Gastroesophageal sphincter (tissue), 4 donors: Measurements from ENCODE around the gene COL9A2. TPM values are rescaled to one million over a fixed set of nuclear protein-coding genes. Genes with fewer than 3 reads are reported as not detected.
"Not testable (repeated sequence)": the region's sequence is repeated elsewhere in the genome, so short reads cannot be mapped to it uniquely, and the experiment has no call there.

Experiments
- ATAC-seq: fragments of 150-250 bp; one replicate; pipeline ENCODE4 v1.9.1; 2016; ENCODE audit warnings: mild to moderate bottlenecking, moderate library complexity
- H3K27ac ChIP-seq, 4 donors: fragments of 200-600 bp; sonication (generic) in 3 of 4; 1 replicate in 3 of 4; 2 replicates in 1 of 4; pipeline ENCODE4 v1.5.1; 2016 to 2019
- H3K27me3 ChIP-seq: fragments of 200-600 bp; sonication (generic); one replicate; pipeline ENCODE4 v1.5.1; 2019
- H3K36me3 ChIP-seq, 2 donors: fragments of 200-600 bp; sonication (generic); one replicate each; pipeline ENCODE4 v1.5.1; 2019; ENCODE audit warnings: control low read depth in 1 of 2
- H3K4me1 ChIP-seq, 3 donors: fragments of 200-600 bp; sonication (generic); 1 replicate in 2 of 3; 2 replicates in 1 of 3; pipeline ENCODE4 v1.5.1; 2016 to 2019; ENCODE audit warnings: control low read depth in 2 of 3
- H3K4me3 ChIP-seq, 2 donors: fragments of 200-600 bp; sonication (generic); one replicate each; pipeline ENCODE4 v1.5.1; 2019; ENCODE audit warnings: mild to moderate bottlenecking in 1 of 2, moderate library complexity in 1 of 2
- H3K9me3 ChIP-seq, 3 donors: fragments of 200-600 bp; sonication (generic); one replicate each; pipeline ENCODE4 v1.5.1; 2017 to 2019; ENCODE audit warnings: control low read depth in 2 of 3
- CTCF ChIP-seq, 4 experiments: fragments of 200-600 bp in 2 of 4; fragments of 450-650 bp in 2 of 4; sonication (generic) in 1 of 4; IDR thresholded peaks; one replicate each; pipeline ENCODE4 v1.5.1; 2017 to 2019; ENCODE audit warnings: antibody characterized with exemption in 4 of 4, mild to moderate bottlenecking in 2 of 4, moderate library complexity in 2 of 4
- EP300 ChIP-seq: sonication (generic); formaldehyde crosslinking; IDR thresholded peaks from one replicate; pipeline ENCODE4 v1.6.1; 2017; ENCODE audit warnings: antibody characterized with exemption, mild to moderate bottlenecking
- POLR2A ChIP-seq, 2 donors: fragments of 450-650 bp; IDR thresholded peaks; one replicate each; pipeline ENCODE4 v1.6.1; 2017; ENCODE audit warnings: antibody characterized with exemption in 2 of 2, mild to moderate bottlenecking in 2 of 2, moderate library complexity in 1 of 2
- POLR2AphosphoS5 ChIP-seq: sonication (generic); formaldehyde crosslinking; IDR thresholded peaks from one replicate; pipeline ENCODE4 v1.6.1; 2017; ENCODE audit warnings: antibody characterized with exemption
- WGBS, 2 donors: methylation state at CpG; one replicate each; pipeline ENCODE4 v1.1.5; 2018; ENCODE audit warnings: low coverage in 1 of 2; 5-methylcytosine and 5-hydroxymethylcytosine counted together
- total RNA-seq, 4 donors: library from RNA; depleted of rRNA; stranded (reverse); fragments of >200 nt; gene quantifications; one replicate each; pipeline ENCODE4 v1.1.0, GENCODE V29; 2016

Gene COL9A2
- total RNA-seq, 4 donors from 2014 or later: 1.6 to 12.0 (median 4.9) TPM

GRCh38 chr1:40339420-40340323 lies 22.6 kb upstream of the COL9A2 start:
- Histone ChIP-seq H3K27me3 (peaks cover 7% of the 10 kb centered on the region), H3K27ac (no peak overlapping the region), H3K36me3 (no peaks in the 10 kb centered on the region), H3K4me3 (no peak overlapping the region), H3K4me1 (peaks cover 0 to 6% (median 0%) of the 10 kb centered on the region in 3 donors), H3K9me3 (no peaks in the 10 kb centered on the region)
- no peak for TF ChIP-seq CTCF (IDR thresholded peaks at IDR 0.05)
- no peak for TF ChIP-seq POLR2A (IDR thresholded peaks at IDR 0.05)
- TF ChIP-seq EP300: no peak
- TF ChIP-seq POLR2AphosphoS5: no peak
- no peak for ATAC-seq
- WGBS, 2 donors: 68 to 89% methylated on average over 3 to 4 of the region's 6 CpGs

- 19 to 35% methylated on average over 4 to 7 of the region's 21 CpGs for WGBS, 2 donors
- peak; percentile 60 for ATAC-seq
- TF ChIP-seq POLR2A (IDR thresholded peaks at IDR 0.05) (no peak), CTCF (IDR thresholded peaks at IDR 0.05) (peak; percentile 91 to 98 (median 95))
- no peak overlapping the region for H3K27ac ChIP-seq
- H3K4me3 ChIP-seq: no peak overlapping the region
- H3K9me3 ChIP-seq: no peaks in the 10 kb centered on the region
- peaks cover 0 to 6% (median 0%) of the 10 kb centered on the region in 3 donors for H3K4me1 ChIP-seq
- H3K36me3 ChIP-seq: no peaks in the 10 kb centered on the region
- peaks cover 12% of the 10 kb centered on the region for H3K27me3 ChIP-seq
Measured at GRCh38 chr1:40338745-40339419, 21.8 kb upstream of the COL9A2 start.

GRCh38 chr1:40337443-40337842 lies 20.4 kb upstream of the COL9A2 start:
- no peak for TF ChIP-seq POLR2A (IDR thresholded peaks at IDR 0.05)
- TF ChIP-seq EP300: no peak
- no peak for TF ChIP-seq CTCF (IDR thresholded peaks at IDR 0.05)
- no peak for TF ChIP-seq POLR2AphosphoS5
- H3K4me3 ChIP-seq: no peak overlapping the region
- no peak overlapping the region for H3K27ac ChIP-seq
- WGBS, 2 donors: 79 to 93% methylated on average over 5 to 8 of the region's 8 CpGs
- peaks cover 0 to 6% (median 0%) of the 10 kb centered on the region in 3 donors for H3K4me1 ChIP-seq
- peaks cover 12% of the 10 kb centered on the region for H3K27me3 ChIP-seq
- no peaks in the 10 kb centered on the region for H3K36me3 ChIP-seq
- no peaks in the 10 kb centered on the region for H3K9me3 ChIP-seq
- ATAC-seq: no peak

GRCh38 chr1:40332695-40333094 lies 15.6 kb upstream of the COL9A2 start:
- H3K4me1 ChIP-seq: no peaks in the 10 kb centered on the region
- H3K27ac ChIP-seq: no peak overlapping the region
- peaks cover 6% of the 10 kb centered on the region for H3K27me3 ChIP-seq
- no peaks in the 10 kb centered on the region for H3K36me3 ChIP-seq
- TF ChIP-seq EP300 (no peak), POLR2A (IDR thresholded peaks at IDR 0.05) (no peak), CTCF (IDR thresholded peaks at IDR 0.05) (no peak), POLR2AphosphoS5 (no peak)
- H3K4me3 ChIP-seq: no peak overlapping the region
- WGBS, 2 donors: 87 to 100% methylated on average over 1 of the region's 1 CpG
- peaks cover 0 to 1% (median 0%) of the 10 kb centered on the region in 3 donors for H3K9me3 ChIP-seq
- no peak for ATAC-seq

- not testable (repeated sequence) for H3K27me3 ChIP-seq, H3K9me3 ChIP-seq, H3K27ac ChIP-seq, H3K4me3 ChIP-seq, ATAC-seq, H3K4me1 ChIP-seq, H3K36me3 ChIP-seq
- WGBS, 2 donors: 100% methylated on average over 1 of the region's 1 CpG; no CpG with 5 or more reads in 1 of the 2 donors
Measured at GRCh38 chr1:40331403-40331802, 14.3 kb upstream of the COL9A2 start.
